Mammary epithelial cell (primary cell): ENCODE data around the gene TPCN1.
A peak's percentile ranks its signal among the peaks of the same experiment; 100 is the strongest.

ENCODE experiments used
- EZH2 ChIP-seq: IDR thresholded peaks from 2 replicates; pipeline ENCODE4 v1.6.1; 2012; ENCODE audit warnings: low read length, inconsistent platforms, borderline replicate concordance
- TF ChIP-seq, protein P1 (sequence below), 2 donors: IDR thresholded peaks in 1 of 2; conservative IDR thresholded peaks in 1 of 2; 2 replicates each; pipeline ENCODE4 v1.5.1; 2011 to 2012; ENCODE audit warnings: inconsistent platforms in 2 of 2, low read length in 2 of 2, mild to moderate bottlenecking in 2 of 2, control low read depth in 1 of 2, low read depth in 1 of 2; ENCODE audit not compliant: insufficient read depth in 1 of 2; ENCODE audit errors: extremely low read depth in 1 of 2

DNA sequence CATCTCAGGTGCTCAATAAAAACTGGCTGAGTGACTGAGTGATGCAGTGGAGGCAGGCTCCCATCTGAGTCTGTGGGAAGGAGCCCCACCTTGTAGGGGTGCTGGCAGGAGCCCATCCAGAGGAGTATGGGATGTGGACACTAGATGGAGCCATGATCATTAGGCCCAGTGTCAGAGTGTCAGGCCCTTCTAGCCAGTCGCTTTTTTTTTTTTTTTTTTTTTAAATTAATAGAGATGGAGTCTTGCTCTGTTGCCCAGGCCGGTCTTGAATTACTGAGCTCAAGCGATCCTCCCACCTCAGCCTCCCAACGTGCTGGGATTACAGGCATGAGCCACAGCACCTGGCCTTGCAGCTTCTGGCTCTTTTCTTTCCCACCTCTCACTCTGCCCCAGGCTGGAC lies 24.3 kb upstream of the TPCN1 start:
- TF ChIP-seq, protein P1, sequence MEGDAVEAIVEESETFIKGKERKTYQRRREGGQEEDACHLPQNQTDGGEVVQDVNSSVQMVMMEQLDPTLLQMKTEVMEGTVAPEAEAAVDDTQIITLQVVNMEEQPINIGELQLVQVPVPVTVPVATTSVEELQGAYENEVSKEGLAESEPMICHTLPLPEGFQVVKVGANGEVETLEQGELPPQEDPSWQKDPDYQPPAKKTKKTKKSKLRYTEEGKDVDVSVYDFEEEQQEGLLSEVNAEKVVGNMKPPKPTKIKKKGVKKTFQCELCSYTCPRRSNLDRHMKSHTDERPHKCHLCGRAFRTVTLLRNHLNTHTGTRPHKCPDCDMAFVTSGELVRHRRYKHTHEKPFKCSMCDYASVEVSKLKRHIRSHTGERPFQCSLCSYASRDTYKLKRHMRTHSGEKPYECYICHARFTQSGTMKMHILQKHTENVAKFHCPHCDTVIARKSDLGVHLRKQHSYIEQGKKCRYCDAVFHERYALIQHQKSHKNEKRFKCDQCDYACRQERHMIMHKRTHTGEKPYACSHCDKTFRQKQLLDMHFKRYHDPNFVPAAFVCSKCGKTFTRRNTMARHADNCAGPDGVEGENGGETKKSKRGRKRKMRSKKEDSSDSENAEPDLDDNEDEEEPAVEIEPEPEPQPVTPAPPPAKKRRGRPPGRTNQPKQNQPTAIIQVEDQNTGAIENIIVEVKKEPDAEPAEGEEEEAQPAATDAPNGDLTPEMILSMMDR (conservative IDR thresholded peaks at IDR 0.05 in 1 of 2, IDR thresholded peaks at IDR 0.05 in 1 of 2; ENCODE audit: extremely low read depth in 1 of 2, insufficient read depth in 1 of 2, low read depth in 1 of 2, low read length in 2 of 2): peak; percentile 77 to 84
- TF ChIP-seq EZH2: no peak
